HG03097 (cell line): ENCODE measurements around the gene CEP152.
"Not testable (repeated sequence)": the region's sequence is repeated elsewhere in the genome, so short reads cannot be mapped to it uniquely, and the experiment has no call there.

Experiments used
- ATAC-seq: cut with Tn5 transposase; IDR thresholded peaks from one replicate; pipeline ENCODE4 v1.9.1; 2021; ENCODE audit not compliant: unreplicated experiment, low FRiP score

CEP152 gene

GRCh38 chr15:48810414-48811324 lies at the start of gene CEP152:
TSS of gene CEP152 (minus strand) at chr15:48811069. CDS start at chr15:48805649, 5,420 bp downstream.
- ATAC-seq, result peak; percentile 98

- ATAC-seq, result no peak
These were observed 48.6 kb upstream of the CEP152 start for GRCh38 chr15:48859426-48859825.

- ATAC-seq, result no peak
These were observed 47.5 kb upstream of the CEP152 start for GRCh38 chr15:48858401-48858800.

- ATAC-seq, result no peak
These were observed 46.1 kb upstream of the CEP152 start for GRCh38 chr15:48856942-48857341.

- no peak for ATAC-seq
These were observed 44.9 kb upstream of the CEP152 start for GRCh38 chr15:48855501-48856440.

GRCh38 chr15:48854434-48854833 lies 43.6 kb upstream of the CEP152 start:
- ATAC-seq, result not testable (repeated sequence)

GRCh38 chr15:48851956-48852355 lies 41.1 kb upstream of the CEP152 start:
- ATAC-seq, result no peak

GRCh38 chr15:48850648-48851047 lies 39.8 kb upstream of the CEP152 start:
- no peak for ATAC-seq

- ATAC-seq, result no peak
These were observed 34.3 kb upstream of the CEP152 start for GRCh38 chr15:48845123-48845522.

- no peak for ATAC-seq
These were observed 31.6 kb upstream of the CEP152 start for GRCh38 chr15:48842501-48842900.

GRCh38 chr15:48834756-48835155 lies 23.9 kb upstream of the CEP152 start:
- no peak for ATAC-seq

GRCh38 chr15:48833526-48834239 lies 22.8 kb upstream of the CEP152 start:
- ATAC-seq, result no peak

- no peak for ATAC-seq
These were observed 21.8 kb upstream of the CEP152 start for GRCh38 chr15:48832648-48833047.

GRCh38 chr15:48828906-48829305 lies 18.0 kb upstream of the CEP152 start:
- ATAC-seq, result no peak

GRCh38 chr15:48828471-48828870 lies 17.6 kb upstream of the CEP152 start:
- no peak for ATAC-seq

GRCh38 chr15:48825075-48825474 lies 14.2 kb upstream of the CEP152 start:
- no peak for ATAC-seq

GRCh38 chr15:48823706-48824105 lies 12.8 kb upstream of the CEP152 start:
- no peak for ATAC-seq

GRCh38 chr15:48823237-48823636 lies 12.4 kb upstream of the CEP152 start:
- ATAC-seq, result no peak

GRCh38 chr15:48814286-48814685 lies 3.4 kb upstream of the CEP152 start:
- no peak for ATAC-seq

- no peak for ATAC-seq
These were observed 573 bp upstream of the CEP152 start for GRCh38 chr15:48811325-48811958.
